ENCODE measurements around the gene EEFSEC.

DNA sequence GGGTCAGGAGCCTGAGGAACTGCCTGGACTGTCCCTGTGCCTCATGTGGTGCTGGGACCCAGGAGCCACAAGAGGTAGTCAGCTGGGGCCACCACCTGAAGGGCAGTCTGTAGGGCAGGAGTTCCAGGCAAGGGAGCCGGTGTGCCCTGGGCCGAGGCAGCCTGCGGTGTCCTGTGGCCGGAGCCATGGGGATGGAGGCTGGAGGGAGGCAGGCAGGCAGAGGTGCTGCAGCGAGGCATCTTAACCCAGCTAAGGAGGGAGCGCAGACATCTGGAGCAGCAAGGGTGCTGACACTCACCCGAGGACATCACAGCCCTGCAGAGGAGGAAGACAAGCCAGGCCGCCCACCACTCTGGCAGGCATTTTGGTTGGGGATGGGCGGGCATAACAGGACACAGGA is 235.7 kb downstream of the EEFSEC start:
- no peak for TF ChIP-seq EZH2 (IDR thresholded peaks at IDR 0.05; ENCODE audit: insufficient read depth, poor library complexity, severe bottlenecking)
- no peak for TF ChIP-seq EZH2phosphoT487 (IDR thresholded peaks at IDR 0.05; ENCODE audit: insufficient read depth, low read depth)

Data from GM23248 (cell line).